Muscle layer of duodenum (tissue), 2 donors: Measurements from ENCODE around the gene HTN3.
"Not testable (repeated sequence)": the region's sequence is repeated elsewhere in the genome, so short reads cannot be mapped to it uniquely, and the experiment has no call there.

Experiments used
- H3K27ac ChIP-seq: one replicate; pipeline ENCODE4 v1.7.0; 2013; ENCODE audit warnings: mild to moderate bottlenecking, low read length
- H3K27me3 ChIP-seq: one replicate; pipeline ENCODE4 v1.7.0; 2013; ENCODE audit warnings: low read depth, mild to moderate bottlenecking, control low read depth, low read length
- H3K36me3 ChIP-seq, 2 donors: one replicate each; pipeline ENCODE4 v1.7.0; 2013; ENCODE audit warnings: low read length in 2 of 2, control low read depth in 1 of 2, mild to moderate bottlenecking in 1 of 2; ENCODE audit not compliant: insufficient read depth in 2 of 2, control insufficient read depth in 1 of 2
- H3K4me1 ChIP-seq, 2 donors: one replicate each; pipeline ENCODE4 v1.7.0; 2013; ENCODE audit warnings: low read length in 2 of 2, mild to moderate bottlenecking in 2 of 2, control low read depth in 1 of 2, moderate library complexity in 1 of 2; ENCODE audit not compliant: insufficient read depth in 2 of 2, control insufficient read depth in 1 of 2
- H3K4me3 ChIP-seq, 2 donors: one replicate each; pipeline ENCODE4 v1.7.0; 2013; ENCODE audit warnings: low read length in 2 of 2, low read depth in 1 of 2, mild to moderate bottlenecking in 1 of 2
- H3K9me3 ChIP-seq, 2 donors: one replicate each; pipeline ENCODE4 v1.7.0; 2013; ENCODE audit warnings: low read length in 2 of 2, control low read depth in 1 of 2, mild to moderate bottlenecking in 1 of 2; ENCODE audit not compliant: control insufficient read depth in 1 of 2
- donor health status: healthy.

Gene HTN3

GRCh38 chr4:70028159-70028558 is at the start of gene HTN3:
TSS of gene HTN3 (plus strand) at chr4:70028459. CDS start at chr4:70030741, 2,282 bp downstream.
- H3K27me3 ChIP-seq, H3K4me1 ChIP-seq, H3K4me3 ChIP-seq, H3K9me3 ChIP-seq, H3K27ac ChIP-seq, H3K36me3 ChIP-seq: not testable (repeated sequence)

- H3K36me3 ChIP-seq: no peaks in the 10 kb centered on the region
- no peaks in the 10 kb centered on the region for H3K9me3 ChIP-seq
- no peaks in the 10 kb centered on the region for H3K27me3 ChIP-seq
- H3K27ac ChIP-seq: no peak overlapping the region
- H3K4me3 ChIP-seq: no peak overlapping the region
- H3K4me1 ChIP-seq: peaks cover 0 to 8% of the 10 kb centered on the region in 2 donors
Observed at GRCh38 chr4:69984030-69984443, 44.2 kb upstream of the HTN3 start.

- no peak overlapping the region for H3K27ac ChIP-seq
- no peaks in the 10 kb centered on the region for H3K36me3 ChIP-seq
- peaks cover 0 to 8% of the 10 kb centered on the region in 2 donors for H3K4me1 ChIP-seq
- H3K27me3 ChIP-seq: no peaks in the 10 kb centered on the region
- no peak overlapping the region for H3K4me3 ChIP-seq
- no peaks in the 10 kb centered on the region for H3K9me3 ChIP-seq
Observed at GRCh38 chr4:69986663-69987062, 41.6 kb upstream of the HTN3 start.

GRCh38 chr4:69991016-69991415 is 37.2 kb upstream of the HTN3 start:
- H3K36me3 ChIP-seq: no peaks in the 10 kb centered on the region
- H3K9me3 ChIP-seq: no peaks in the 10 kb centered on the region

GRCh38 chr4:69994782-69995181 is 33.5 kb upstream of the HTN3 start:
- Histone ChIP-seq H3K36me3 (no peaks in the 10 kb centered on the region), H3K9me3 (no peaks in the 10 kb centered on the region), H3K4me1 (no peaks in the 10 kb centered on the region)

More at GRCh38 chr4:69991016-69991415, 37.2 kb upstream of the HTN3 start:
- no peaks in the 10 kb centered on the region for H3K27me3 ChIP-seq
- no peak overlapping the region for H3K4me3 ChIP-seq
- H3K4me1 ChIP-seq: no peaks in the 10 kb centered on the region
- H3K27ac ChIP-seq: no peak overlapping the region

GRCh38 chr4:69995526-69996016 is 32.7 kb upstream of the HTN3 start, which contains the start of gene STATH:
TSS of gene STATH (plus strand) at chr4:69995966. CDS start at chr4:69998438, 2,472 bp downstream.
- Histone ChIP-seq H3K9me3 (no peaks in the 10 kb centered on the region), H3K27me3 (no peaks in the 10 kb centered on the region), H3K36me3 (no peaks in the 10 kb centered on the region), H3K4me3 (no peak within 1 kb of the TSS), H3K4me1 (no peaks in the 10 kb centered on the region), H3K27ac (no peak within 1 kb of the TSS)

More at GRCh38 chr4:69994782-69995181, 33.5 kb upstream of the HTN3 start:
- H3K4me3 ChIP-seq: no peak overlapping the region
- H3K27me3 ChIP-seq: no peaks in the 10 kb centered on the region
- no peak overlapping the region for H3K27ac ChIP-seq

GRCh38 chr4:69999420-69999819 is 28.8 kb upstream of the HTN3 start:
- H3K27ac ChIP-seq: no peak overlapping the region
- no peaks in the 10 kb centered on the region for H3K9me3 ChIP-seq
- H3K4me1 ChIP-seq: no peaks in the 10 kb centered on the region
- H3K27me3 ChIP-seq: no peaks in the 10 kb centered on the region
- H3K4me3 ChIP-seq: no peak overlapping the region
- H3K36me3 ChIP-seq: no peaks in the 10 kb centered on the region

- no peaks in the 10 kb centered on the region for H3K36me3 ChIP-seq
- no peaks in the 10 kb centered on the region for H3K9me3 ChIP-seq
- H3K4me3 ChIP-seq: no peak overlapping the region
- no peaks in the 10 kb centered on the region for H3K4me1 ChIP-seq
- no peak overlapping the region for H3K27ac ChIP-seq
- H3K27me3 ChIP-seq: no peaks in the 10 kb centered on the region
Observed at GRCh38 chr4:70000711-70001110, 27.5 kb upstream of the HTN3 start.

GRCh38 chr4:70002507-70002906 is 25.8 kb upstream of the HTN3 start:
- Histone ChIP-seq H3K4me1 (no peaks in the 10 kb centered on the region), H3K36me3 (no peaks in the 10 kb centered on the region), H3K27ac (no peak overlapping the region), H3K4me3 (no peak overlapping the region), H3K9me3 (no peaks in the 10 kb centered on the region), H3K27me3 (no peaks in the 10 kb centered on the region)

- H3K27ac ChIP-seq: no peak overlapping the region
- H3K9me3 ChIP-seq: no peaks in the 10 kb centered on the region
Observed at GRCh38 chr4:70008771-70009170, 19.5 kb upstream of the HTN3 start.

GRCh38 chr4:70019006-70019405 is 9.3 kb upstream of the HTN3 start:
- not testable (repeated sequence) for H3K36me3 ChIP-seq, H3K27ac ChIP-seq, H3K4me3 ChIP-seq, H3K27me3 ChIP-seq, H3K9me3 ChIP-seq, H3K4me1 ChIP-seq

More at GRCh38 chr4:70008771-70009170, 19.5 kb upstream of the HTN3 start:
- Histone ChIP-seq H3K36me3 (no peaks in the 10 kb centered on the region), H3K27me3 (no peaks in the 10 kb centered on the region), H3K4me3 (no peak overlapping the region), H3K4me1 (no peaks in the 10 kb centered on the region)

- no peaks in the 10 kb centered on the region for H3K36me3 ChIP-seq
- H3K27me3 ChIP-seq: no peaks in the 10 kb centered on the region
- H3K4me3 ChIP-seq: no peak overlapping the region
- no peaks in the 10 kb centered on the region for H3K9me3 ChIP-seq
- H3K27ac ChIP-seq: no peak overlapping the region
- no peaks in the 10 kb centered on the region for H3K4me1 ChIP-seq
Observed at GRCh38 chr4:70023218-70023617, 5.0 kb upstream of the HTN3 start.
